PC-3 (cell line): ENCODE data around the gene MYH11. TPM values are rescaled to one million over a fixed set of nuclear protein-coding genes. Genes with fewer than 3 reads are reported as not detected.
"Not testable (repeated sequence)": the region's sequence is repeated elsewhere in the genome, so short reads cannot be mapped to it uniquely, and the experiment has no call there.

Experiments
- ATAC-seq: fragments of 200-7000 bp; cut with Tn5 transposase; 2 replicates; pipeline ENCODE4 v1.9.1; 2020; ENCODE audit warnings: mild to moderate bottlenecking, moderate library complexity
- BruUV-seq: library from RNA; stranded (reverse); fragments of 400-500 nt; replicated peaks from 2 replicates; lab custom pipeline; 2021; lab: Mats Ljungman, UMichigan
- CTCF ChIA-PET: fragments of 300-600 bp; sonication (Branson Sonifier 250); formaldehyde crosslinking; loops from one replicate; lab custom pipeline; 2022; ENCODE audit warnings: antibody characterized with exemption; lab: Charles Lee
- POLR2A ChIA-PET: fragments of 300-600 bp; sonication (Branson Sonifier 250); formaldehyde crosslinking; loops from one replicate; lab custom pipeline; 2022; ENCODE audit warnings: antibody characterized with exemption; ENCODE audit not compliant: unreplicated experiment; lab: Charles Lee
- DNase-seq: peaks from one replicate; pipeline ENCODE4 v3.0.0-alpha.2; 2015
- H2AFZ ChIP-seq: fragments of 300-600 bp; sonication (generic); 2 replicates; pipeline ENCODE4 v1.6.0; 2016; ENCODE audit warnings: antibody characterized with exemption, low read length
- H3F3A ChIP-seq: fragments of 300-600 bp; sonication (generic); one replicate; pipeline ENCODE4 v1.6.0; 2017; ENCODE audit warnings: antibody characterized with exemption, low read length, control low read depth, mild to moderate bottlenecking; ENCODE audit not compliant: unreplicated experiment
- H3K27ac ChIP-seq: fragments of 300-600 bp; sonication (generic); 2 replicates; pipeline ENCODE4 v1.5.1; 2016; ENCODE audit warnings: mild to moderate bottlenecking, low read length
- H3K27me3 ChIP-seq: fragments of 300-600 bp; sonication (generic); 2 replicates; pipeline ENCODE4 v1.6.1; 2016; ENCODE audit warnings: low read length, mixed read lengths
- H3K36me3 ChIP-seq: fragments of 300-600 bp; sonication (generic); 2 replicates; pipeline ENCODE4 v1.6.1; 2016; ENCODE audit warnings: low read depth, mixed run types, low read length, mixed read lengths
- H3K4me1 ChIP-seq: fragments of 300-600 bp; sonication (generic); 2 replicates; pipeline ENCODE4 v1.5.1; 2016; ENCODE audit warnings: low read length; ENCODE audit not compliant: insufficient read depth
- H3K4me2 ChIP-seq: fragments of 300-600 bp; sonication (generic); 2 replicates; pipeline ENCODE4 v1.6.0; 2016; ENCODE audit warnings: low read length
- H3K4me3 ChIP-seq: fragments of 300-600 bp; sonication (generic); 2 replicates; pipeline ENCODE4 v1.5.1; 2016; ENCODE audit warnings: mild to moderate bottlenecking, low read length, mixed read lengths
- H3K79me2 ChIP-seq: fragments of 300-600 bp; sonication (generic); 2 replicates; pipeline ENCODE4 v1.6.1; 2017; ENCODE audit warnings: low read length, mixed read lengths
- H3K9ac ChIP-seq: fragments of 300-600 bp; sonication (generic); 2 replicates; pipeline ENCODE4 v1.6.0; 2016; ENCODE audit warnings: mild to moderate bottlenecking, low read length
- H3K9me2 ChIP-seq: fragments of 300-600 bp; sonication (generic); replicated peaks from 2 replicates; pipeline ENCODE4 v1.6.1; 2016; ENCODE audit warnings: mixed run types, low read length, mixed read lengths
- H3K9me3 ChIP-seq: fragments of 300-600 bp; sonication (generic); 2 replicates; pipeline ENCODE4 v1.6.1; 2016; ENCODE audit warnings: low read length, mixed read lengths
- H4K20me1 ChIP-seq: fragments of 300-600 bp; sonication (generic); 2 replicates; pipeline ENCODE4 v1.6.1; 2016; ENCODE audit warnings: low read length, mixed read lengths
- CTCF ChIP-seq: fragments of 300-600 bp; sonication (generic); conservative IDR thresholded peaks from 2 replicates; pipeline ENCODE4 v1.5.1; 2017; ENCODE audit warnings: antibody characterized with exemption, low read depth, mild to moderate bottlenecking, low read length
- EZH2 ChIP-seq: fragments of 300-600 bp; sonication (generic); IDR thresholded peaks from one replicate; pipeline ENCODE4 v1.6.1; 2017; ENCODE audit warnings: antibody characterized with exemption, mild to moderate bottlenecking, low read length; ENCODE audit not compliant: unreplicated experiment
- EZH2phosphoT487 ChIP-seq: fragments of 300-600 bp; sonication (generic); IDR thresholded peaks from 2 replicates; pipeline ENCODE4 v1.6.1; 2018; ENCODE audit warnings: mild to moderate bottlenecking, antibody characterized with exemption, low read length, borderline replicate concordance
- intact Hi-C: fragments of 100-400 bp; cut with micrococcal nuclease; formaldehyde crosslinking; loops from 2 replicates; pipeline ENCODE4 v1.9.0; 2023
- total RNA-seq: library from RNA; depleted of rRNA; stranded (reverse); fragments of >200 nt; gene quantifications from 2 replicates; pipeline ENCODE4 v1.2.3, GENCODE V29; 2014

MYH11 gene
- total RNA-seq, 1 experiment from 2014 or later = not detected

GRCh38 chr16:15790458-15790857 lies 66.4 kb downstream of the MYH11 start:
- H2AFZ ChIP-seq = no peak overlapping the region
- ChIA-PET POLR2A (no interaction called here), CTCF (no interaction called here)
- DNase-seq = no peak
- BruUV-seq = no TSS peak
- no peaks in the 10 kb centered on the region for H3K4me1 ChIP-seq
- H3F3A ChIP-seq = no peaks in the 10 kb centered on the region
- H3K79me2 ChIP-seq = no peaks in the 10 kb centered on the region
- H3K27ac ChIP-seq = no peak overlapping the region
- H4K20me1 ChIP-seq = no peaks in the 10 kb centered on the region
- H3K27me3 ChIP-seq = no peaks in the 10 kb centered on the region
- ATAC-seq = no peak
- H3K36me3 ChIP-seq = no peaks in the 10 kb centered on the region
- no peak overlapping the region for H3K4me2 ChIP-seq
- TF ChIP-seq EZH2 (no peak), EZH2phosphoT487 (no peak), CTCF (no peak)
- H3K9ac ChIP-seq = no peak overlapping the region
- H3K9me3 ChIP-seq = no peaks in the 10 kb centered on the region
- intact Hi-C loops = no loop called here
- H3K4me3 ChIP-seq = no peak overlapping the region
- H3K9me2 ChIP-seq = no peaks in the 10 kb centered on the region

GRCh38 chr16:15789816-15790215 lies 67.0 kb downstream of the MYH11 start:
- H3K4me1 ChIP-seq, H3K9me2 ChIP-seq, H3K4me2 ChIP-seq, DNase-seq, H3K9ac ChIP-seq, ATAC-seq, CTCF ChIA-PET, H2AFZ ChIP-seq, H4K20me1 ChIP-seq, intact Hi-C loops, BruUV-seq, H3K27me3 ChIP-seq, H3F3A ChIP-seq, H3K4me3 ChIP-seq, H3K36me3 ChIP-seq, H3K27ac ChIP-seq, H3K9me3 ChIP-seq, H3K79me2 ChIP-seq, POLR2A ChIA-PET: not testable (repeated sequence)

GRCh38 chr16:15788846-15789239 lies 68.0 kb downstream of the MYH11 start:
- Histone ChIP-seq H3K79me2 (no peaks in the 10 kb centered on the region), H3K36me3 (no peaks in the 10 kb centered on the region), H4K20me1 (no peaks in the 10 kb centered on the region), H2AFZ (no peak overlapping the region), H3K9me2 (no peaks in the 10 kb centered on the region), H3K4me3 (no peak overlapping the region), H3K27me3 (no peaks in the 10 kb centered on the region), H3F3A (no peaks in the 10 kb centered on the region), H3K9ac (no peak overlapping the region), H3K9me3 (no peaks in the 10 kb centered on the region), H3K27ac (no peak overlapping the region), H3K4me2 (no peak overlapping the region), H3K4me1 (no peaks in the 10 kb centered on the region)
- CTCF ChIA-PET = no interaction called here
- POLR2A ChIA-PET = no interaction called here
- no TSS peak for BruUV-seq
- no peak for DNase-seq
- intact Hi-C loops = no loop called here
- no peak for TF ChIP-seq CTCF
- no peak for TF ChIP-seq EZH2
- TF ChIP-seq EZH2phosphoT487 = no peak
- ATAC-seq = no peak
